Hepatocyte (in vitro differentiated cells): Measurements from ENCODE around the gene RAB3GAP1. TPM values are rescaled to one million over a fixed set of nuclear protein-coding genes. Genes with fewer than 3 reads are reported as not detected.

Experiments used
- DNase-seq: peaks from one replicate; pipeline ENCODE4 v3.0.0-alpha.2; 2016; ENCODE audit warnings: low spot score
- H2AFZ ChIP-seq: fragments of 200-600 bp; sonication (generic); 2 replicates; pipeline ENCODE4 v1.6.0; 2016; ENCODE audit warnings: antibody characterized with exemption, mild to moderate bottlenecking
- H3K27ac ChIP-seq: fragments of 200-600 bp; sonication (generic); 2 replicates; pipeline ENCODE4 v1.5.1; 2016; ENCODE audit warnings: mild to moderate bottlenecking
- H3K27me3 ChIP-seq: fragments of 200-600 bp; sonication (generic); 2 replicates; pipeline ENCODE4 v1.6.1; 2016
- H3K36me3 ChIP-seq: fragments of 200-600 bp; sonication (generic); replicated peaks from 2 replicates; pipeline ENCODE4 v1.5.1; 2016; ENCODE audit warnings: low read depth; ENCODE audit not compliant: insufficient read depth
- H3K4me1 ChIP-seq: fragments of 200-600 bp; sonication (generic); 2 replicates; pipeline ENCODE4 v1.5.1; 2016; ENCODE audit warnings: mild to moderate bottlenecking, moderate library complexity; ENCODE audit not compliant: insufficient read depth
- H3K4me2 ChIP-seq: fragments of 200-600 bp; sonication (generic); 2 replicates; pipeline ENCODE4 v1.6.0; 2016
- H3K4me3 ChIP-seq: fragments of 200-600 bp; sonication (generic); 2 replicates; pipeline ENCODE4 v1.5.1; 2016; ENCODE audit warnings: mild to moderate bottlenecking
- H3K79me2 ChIP-seq: fragments of 200-600 bp; sonication (generic); 2 replicates; pipeline ENCODE4 v1.6.0; 2017; ENCODE audit warnings: mild to moderate bottlenecking
- H3K9me2 ChIP-seq: fragments of 200-600 bp; sonication (generic); replicated peaks from 2 replicates; pipeline ENCODE4 v1.6.0; 2017; ENCODE audit warnings: mild to moderate bottlenecking; ENCODE audit not compliant: insufficient read depth
- H3K9me3 ChIP-seq: fragments of 200-600 bp; sonication (generic); 2 replicates; pipeline ENCODE4 v1.5.1; 2016; ENCODE audit warnings: low read depth, mild to moderate bottlenecking
- H4K20me1 ChIP-seq: fragments of 200-600 bp; sonication (generic); 2 replicates; pipeline ENCODE4 v1.6.0; 2016; ENCODE audit warnings: mild to moderate bottlenecking; ENCODE audit not compliant: insufficient read depth, poor library complexity, severe bottlenecking
- EZH2 ChIP-seq: fragments of 200-600 bp; sonication (generic); IDR thresholded peaks from 2 replicates; pipeline ENCODE4 v1.6.1; 2016; ENCODE audit warnings: antibody characterized with exemption, mild to moderate bottlenecking, borderline replicate concordance
- EZH2phosphoT487 ChIP-seq: fragments of 200-600 bp; sonication (generic); IDR thresholded peaks from one replicate; pipeline ENCODE4 v1.6.1; 2018; ENCODE audit warnings: antibody characterized with exemption, mild to moderate bottlenecking, low read depth, moderate library complexity; ENCODE audit not compliant: unreplicated experiment, severe bottlenecking
- WGBS: methylation state at CpG from one replicate; pipeline ENCODE4 v1.1.6; 2016; ENCODE audit warnings: low lambda C conversion rate; ENCODE audit errors: missing lambda C conversion rate; 5-methylcytosine and 5-hydroxymethylcytosine counted together
- polyA plus RNA-seq: library from polyadenylated mRNA; unstranded; fragments of >200 nt; fragmentation: Nextera tagmentation; extraction: Ambion mirVana; gene quantifications from 2 replicates; pipeline ENCODE4 v1.2.1, GENCODE V29; 2016
- total RNA-seq: library from RNA; depleted of rRNA; stranded (reverse); fragments of >200 nt; gene quantifications from 2 replicates; pipeline ENCODE4 v1.2.3, GENCODE V29; 2014
- TF ChIP-seq, protein P1 (sequence below): fragments of 200-600 bp; sonication (generic); IDR thresholded peaks from 2 replicates; pipeline ENCODE4 v1.5.1; 2016; ENCODE audit warnings: antibody characterized with exemption, mild to moderate bottlenecking; ENCODE audit not compliant: poor library complexity

The RAB3GAP1 gene
- total and polyA plus RNA-seq, 2 experiments from 2014 or later, result 17.7 to 62.5 TPM

DNA sequence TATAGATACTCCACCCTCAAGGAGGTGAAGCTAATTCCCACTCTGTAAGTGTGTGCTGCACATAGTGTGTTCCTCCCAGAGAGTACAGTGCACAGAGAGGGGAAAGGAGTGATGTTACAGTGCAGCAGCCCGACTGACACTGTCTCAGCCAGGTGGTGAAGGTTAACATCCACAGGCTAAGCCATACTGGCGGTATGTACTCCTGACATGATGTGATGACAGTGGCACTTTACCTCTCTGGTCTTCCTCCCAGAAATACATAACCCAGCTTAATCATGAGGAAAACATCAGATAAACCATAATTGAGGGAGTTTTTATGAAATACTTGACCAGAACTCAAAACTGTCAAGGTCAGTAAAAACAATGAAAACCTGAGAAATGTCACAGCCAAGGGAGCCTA is 107.1 kb downstream of the RAB3GAP1 start:
- DNase-seq, result no peak
- Histone ChIP-seq H3K4me1 (no peaks in the 10 kb centered on the region), H2AFZ (no peak overlapping the region), H3K9me2 (no peaks in the 10 kb centered on the region), H3K4me3 (no peak overlapping the region), H3K4me2 (no peak overlapping the region), H3K79me2 (no peaks in the 10 kb centered on the region), H4K20me1 (no peaks in the 10 kb centered on the region), H3K27ac (no peak overlapping the region), H3K9me3 (no peaks in the 10 kb centered on the region), H3K27me3 (no peaks in the 10 kb centered on the region), H3K36me3 (no peaks in the 10 kb centered on the region)
- TF ChIP-seq EZH2, result no peak
- TF ChIP-seq EZH2phosphoT487, result no peak
- TF ChIP-seq, protein P1, sequence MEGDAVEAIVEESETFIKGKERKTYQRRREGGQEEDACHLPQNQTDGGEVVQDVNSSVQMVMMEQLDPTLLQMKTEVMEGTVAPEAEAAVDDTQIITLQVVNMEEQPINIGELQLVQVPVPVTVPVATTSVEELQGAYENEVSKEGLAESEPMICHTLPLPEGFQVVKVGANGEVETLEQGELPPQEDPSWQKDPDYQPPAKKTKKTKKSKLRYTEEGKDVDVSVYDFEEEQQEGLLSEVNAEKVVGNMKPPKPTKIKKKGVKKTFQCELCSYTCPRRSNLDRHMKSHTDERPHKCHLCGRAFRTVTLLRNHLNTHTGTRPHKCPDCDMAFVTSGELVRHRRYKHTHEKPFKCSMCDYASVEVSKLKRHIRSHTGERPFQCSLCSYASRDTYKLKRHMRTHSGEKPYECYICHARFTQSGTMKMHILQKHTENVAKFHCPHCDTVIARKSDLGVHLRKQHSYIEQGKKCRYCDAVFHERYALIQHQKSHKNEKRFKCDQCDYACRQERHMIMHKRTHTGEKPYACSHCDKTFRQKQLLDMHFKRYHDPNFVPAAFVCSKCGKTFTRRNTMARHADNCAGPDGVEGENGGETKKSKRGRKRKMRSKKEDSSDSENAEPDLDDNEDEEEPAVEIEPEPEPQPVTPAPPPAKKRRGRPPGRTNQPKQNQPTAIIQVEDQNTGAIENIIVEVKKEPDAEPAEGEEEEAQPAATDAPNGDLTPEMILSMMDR, result no peak
- 96% methylated on average over 2 of the region's 2 CpGs for WGBS

DNA sequence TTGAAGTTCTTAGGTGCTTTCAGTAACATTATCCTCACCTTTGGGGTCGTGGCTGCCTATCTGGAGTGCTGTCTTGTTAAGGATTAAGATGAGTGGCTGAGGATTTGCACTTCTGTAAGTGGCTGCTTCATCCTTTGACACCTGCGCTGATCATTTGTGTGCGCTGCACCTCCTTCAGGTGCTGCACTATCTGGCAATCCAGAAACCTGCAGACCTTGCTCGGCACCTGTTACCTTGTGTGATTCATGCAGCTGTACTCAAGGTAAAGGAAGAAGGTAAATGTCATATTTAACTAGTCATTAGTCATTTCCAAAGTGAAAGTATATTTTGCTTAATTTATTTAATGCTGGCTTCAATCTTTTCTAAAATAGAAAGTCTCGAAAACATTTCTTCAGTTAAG is 110.3 kb downstream of the RAB3GAP1 start:
- no peaks in the 10 kb centered on the region for H3K4me1 ChIP-seq
- no peak overlapping the region for H3K4me2 ChIP-seq
- no peak for DNase-seq
- no peaks in the 10 kb centered on the region for H3K79me2 ChIP-seq
- no peaks in the 10 kb centered on the region for H3K9me3 ChIP-seq
- H3K4me3 ChIP-seq, result no peak overlapping the region
- no peaks in the 10 kb centered on the region for H4K20me1 ChIP-seq
- WGBS, result 75% methylated on average over 5 of the region's 5 CpGs
- no peaks in the 10 kb centered on the region for H3K27me3 ChIP-seq
- TF ChIP-seq EZH2phosphoT487, result no peak
- no peaks in the 10 kb centered on the region for H3K9me2 ChIP-seq
- no peak overlapping the region for H3K27ac ChIP-seq
- H3K36me3 ChIP-seq, result no peaks in the 10 kb centered on the region
- H2AFZ ChIP-seq, result no peak overlapping the region

DNA sequence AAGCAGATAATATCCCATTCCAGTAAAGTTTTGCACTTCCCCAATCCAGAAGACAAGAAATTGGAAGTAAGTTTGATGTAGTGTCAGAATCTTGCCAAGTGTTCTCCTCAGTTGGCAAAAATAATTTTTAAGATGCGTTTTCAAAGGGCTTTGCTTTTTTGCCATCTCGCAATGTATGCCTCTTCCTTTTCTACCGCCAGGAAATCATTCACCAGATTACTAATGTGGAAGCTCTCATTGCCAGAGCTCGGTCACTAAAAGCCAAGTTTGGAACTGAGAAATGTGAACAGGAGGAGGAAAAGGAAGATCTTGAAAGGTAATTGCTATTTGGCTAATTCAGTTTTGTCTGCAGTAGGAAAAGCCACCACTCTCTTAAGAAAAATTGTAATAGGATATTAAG is 110.7 kb downstream of the RAB3GAP1 start:
- H3K27ac ChIP-seq, result no peak overlapping the region
- H3K79me2 ChIP-seq, result no peaks in the 10 kb centered on the region
- H3K27me3 ChIP-seq, result no peaks in the 10 kb centered on the region
- no peaks in the 10 kb centered on the region for H3K9me3 ChIP-seq
- no peak overlapping the region for H3K4me2 ChIP-seq
- TF ChIP-seq EZH2phosphoT487 (no peak), EZH2 (no peak)
- TF ChIP-seq, protein P1, result no peak
- no peak for DNase-seq
- H3K4me1 ChIP-seq, result no peaks in the 10 kb centered on the region
- WGBS, result 94% methylated on average over 4 of the region's 4 CpGs
- no peaks in the 10 kb centered on the region for H3K9me2 ChIP-seq
- H2AFZ ChIP-seq, result no peak overlapping the region
- no peak overlapping the region for H3K4me3 ChIP-seq
- no peaks in the 10 kb centered on the region for H4K20me1 ChIP-seq
- H3K36me3 ChIP-seq, result no peaks in the 10 kb centered on the region

DNA sequence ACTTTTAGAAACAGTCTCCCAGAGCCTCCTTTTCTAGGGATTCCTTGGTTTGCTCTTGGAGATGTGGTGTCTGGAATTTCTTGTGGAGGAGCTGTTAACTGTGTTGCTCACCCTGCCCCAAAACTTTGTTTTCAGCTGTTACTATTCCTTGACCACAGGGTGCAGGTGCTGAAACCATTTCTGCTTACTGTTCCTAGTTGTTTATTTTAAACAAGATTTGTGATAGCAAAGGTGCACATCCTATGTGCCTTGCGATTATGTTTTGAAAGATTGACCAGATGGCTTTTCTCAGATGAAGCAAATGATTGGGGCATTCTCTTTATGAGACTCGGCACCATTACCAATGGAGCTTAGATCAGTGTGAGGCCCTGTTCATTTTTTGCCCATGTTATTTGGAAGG is 111.2 kb downstream of the RAB3GAP1 start:
- Histone ChIP-seq H3K79me2 (no peaks in the 10 kb centered on the region), H3K4me1 (no peaks in the 10 kb centered on the region), H3K9me2 (no peaks in the 10 kb centered on the region), H3K27ac (no peak overlapping the region), H2AFZ (no peak overlapping the region), H3K4me2 (no peak overlapping the region), H3K27me3 (no peaks in the 10 kb centered on the region), H3K4me3 (no peak overlapping the region), H3K9me3 (no peaks in the 10 kb centered on the region), H4K20me1 (no peaks in the 10 kb centered on the region), H3K36me3 (no peaks in the 10 kb centered on the region)
- no peak for DNase-seq
- WGBS, result 97% methylated on average over 2 of the region's 2 CpGs
- TF ChIP-seq EZH2phosphoT487 (no peak), EZH2 (no peak)
- TF ChIP-seq, protein P1, result no peak
